Loucy (cell line): ENCODE measurements around the gene SCIN.

Experiments used
- H2AFZ ChIP-seq: fragments of 200-600 bp; sonication (generic); 2 replicates; pipeline ENCODE4 v1.6.0; 2016; ENCODE audit warnings: antibody characterized with exemption, mild to moderate bottlenecking, low read length, moderate library complexity
- H3F3A ChIP-seq: fragments of 200-600 bp; 2 replicates; pipeline ENCODE4 v1.6.0; 2016; ENCODE audit warnings: antibody characterized with exemption, low read depth, mild to moderate bottlenecking
- H3K27me3 ChIP-seq: fragments of 200-600 bp; sonication (generic); 2 replicates; pipeline ENCODE4 v1.6.1; 2014; ENCODE audit warnings: low read length, mild to moderate bottlenecking; ENCODE audit not compliant: insufficient read depth, poor library complexity, severe bottlenecking
- H3K36me3 ChIP-seq: fragments of 200-600 bp; sonication (generic); 2 replicates; pipeline ENCODE4 v1.6.1; 2016; ENCODE audit warnings: low read length; ENCODE audit not compliant: insufficient read depth
- H3K4me1 ChIP-seq: fragments of 200-600 bp; sonication (generic); 2 replicates; pipeline ENCODE4 v1.5.1; 2014; ENCODE audit warnings: low read length, mild to moderate bottlenecking; ENCODE audit not compliant: insufficient read depth, poor library complexity, severe bottlenecking
- H3K4me2 ChIP-seq: fragments of 200-600 bp; sonication (generic); 2 replicates; pipeline ENCODE4 v1.6.0; 2014; ENCODE audit warnings: antibody characterized with exemption, low read length, low read depth, mild to moderate bottlenecking; ENCODE audit not compliant: poor library complexity, severe bottlenecking
- H3K4me3 ChIP-seq: fragments of 200-600 bp; sonication (generic); 2 replicates; pipeline ENCODE4 v1.5.1; 2014; ENCODE audit warnings: low read length, mild to moderate bottlenecking, mixed read lengths; ENCODE audit not compliant: poor library complexity, severe bottlenecking
- H3K79me2 ChIP-seq: fragments of 200-600 bp; sonication (generic); 2 replicates; pipeline ENCODE4 v1.6.1; 2014; ENCODE audit warnings: low read length; ENCODE audit not compliant: insufficient read depth
- H3K9ac ChIP-seq: fragments of 200-600 bp; sonication (generic); 2 replicates; pipeline ENCODE4 v1.6.0; 2014; ENCODE audit warnings: mild to moderate bottlenecking, low read depth, low read length, moderate library complexity; ENCODE audit not compliant: poor library complexity, severe bottlenecking
- H3K9me2 ChIP-seq: fragments of 200-600 bp; sonication (generic); replicated peaks from 2 replicates; pipeline ENCODE4 v1.6.1; 2016; ENCODE audit warnings: low read depth, low read length, mixed read lengths
- H3K9me3 ChIP-seq: fragments of 200-600 bp; sonication (generic); 2 replicates; pipeline ENCODE4 v1.6.1; 2014; ENCODE audit warnings: mild to moderate bottlenecking, antibody characterized with exemption, low read length, low read depth; ENCODE audit not compliant: insufficient read depth
- H4K20me1 ChIP-seq: fragments of 200-600 bp; sonication (generic); 2 replicates; pipeline ENCODE4 v1.6.0; 2014; ENCODE audit warnings: antibody characterized with exemption, low read length, mild to moderate bottlenecking; ENCODE audit not compliant: insufficient read depth, poor library complexity, severe bottlenecking
- EZH2phosphoT487 ChIP-seq: fragments of 200-600 bp; IDR thresholded peaks from 2 replicates; pipeline ENCODE4 v1.6.1; 2018; ENCODE audit warnings: antibody characterized with exemption, mild to moderate bottlenecking, moderate library complexity, borderline replicate concordance
- TF ChIP-seq, protein P1 (sequence below): fragments of 200-600 bp; sonication (generic); conservative IDR thresholded peaks from 2 replicates; pipeline ENCODE4 v1.5.1; 2014; ENCODE audit warnings: mild to moderate bottlenecking, antibody characterized with exemption, low read length

The SCIN gene

DNA sequence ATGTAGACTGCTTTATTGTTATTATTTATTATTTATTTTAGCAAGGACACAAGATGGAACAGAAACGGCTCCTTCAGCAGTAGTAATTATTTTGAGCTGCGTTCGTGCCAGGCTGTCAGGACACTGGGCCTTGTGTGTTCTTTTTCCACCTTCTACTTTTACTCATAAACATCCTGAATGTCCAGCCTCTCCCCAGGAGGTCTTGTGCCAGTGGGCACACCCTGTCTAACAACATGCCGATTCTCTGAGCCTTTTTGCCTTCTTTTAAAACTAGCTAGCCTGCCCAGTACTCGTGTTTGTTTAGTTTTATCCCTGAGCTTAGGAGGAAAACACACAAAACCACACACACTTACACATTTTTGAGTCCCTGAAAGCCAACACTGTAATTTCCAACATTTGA, 1.2 kb downstream of the SCIN start:
- Histone ChIP-seq H3K36me3 (no peaks in the 10 kb centered on the region), H3K4me1 (no peaks in the 10 kb centered on the region), H3F3A (no peaks in the 10 kb centered on the region), H3K4me2 (no peak overlapping the region), H3K4me3 (no peak overlapping the region), H3K9me2 (no peaks in the 10 kb centered on the region), H4K20me1 (no peaks in the 10 kb centered on the region), H3K79me2 (no peaks in the 10 kb centered on the region), H3K27me3 (no peaks in the 10 kb centered on the region), H2AFZ (no peak overlapping the region), H3K9ac (no peak overlapping the region), H3K9me3 (no peaks in the 10 kb centered on the region)
- TF ChIP-seq, protein P1, sequence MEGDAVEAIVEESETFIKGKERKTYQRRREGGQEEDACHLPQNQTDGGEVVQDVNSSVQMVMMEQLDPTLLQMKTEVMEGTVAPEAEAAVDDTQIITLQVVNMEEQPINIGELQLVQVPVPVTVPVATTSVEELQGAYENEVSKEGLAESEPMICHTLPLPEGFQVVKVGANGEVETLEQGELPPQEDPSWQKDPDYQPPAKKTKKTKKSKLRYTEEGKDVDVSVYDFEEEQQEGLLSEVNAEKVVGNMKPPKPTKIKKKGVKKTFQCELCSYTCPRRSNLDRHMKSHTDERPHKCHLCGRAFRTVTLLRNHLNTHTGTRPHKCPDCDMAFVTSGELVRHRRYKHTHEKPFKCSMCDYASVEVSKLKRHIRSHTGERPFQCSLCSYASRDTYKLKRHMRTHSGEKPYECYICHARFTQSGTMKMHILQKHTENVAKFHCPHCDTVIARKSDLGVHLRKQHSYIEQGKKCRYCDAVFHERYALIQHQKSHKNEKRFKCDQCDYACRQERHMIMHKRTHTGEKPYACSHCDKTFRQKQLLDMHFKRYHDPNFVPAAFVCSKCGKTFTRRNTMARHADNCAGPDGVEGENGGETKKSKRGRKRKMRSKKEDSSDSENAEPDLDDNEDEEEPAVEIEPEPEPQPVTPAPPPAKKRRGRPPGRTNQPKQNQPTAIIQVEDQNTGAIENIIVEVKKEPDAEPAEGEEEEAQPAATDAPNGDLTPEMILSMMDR, result no peak
- no peak for TF ChIP-seq EZH2phosphoT487

DNA sequence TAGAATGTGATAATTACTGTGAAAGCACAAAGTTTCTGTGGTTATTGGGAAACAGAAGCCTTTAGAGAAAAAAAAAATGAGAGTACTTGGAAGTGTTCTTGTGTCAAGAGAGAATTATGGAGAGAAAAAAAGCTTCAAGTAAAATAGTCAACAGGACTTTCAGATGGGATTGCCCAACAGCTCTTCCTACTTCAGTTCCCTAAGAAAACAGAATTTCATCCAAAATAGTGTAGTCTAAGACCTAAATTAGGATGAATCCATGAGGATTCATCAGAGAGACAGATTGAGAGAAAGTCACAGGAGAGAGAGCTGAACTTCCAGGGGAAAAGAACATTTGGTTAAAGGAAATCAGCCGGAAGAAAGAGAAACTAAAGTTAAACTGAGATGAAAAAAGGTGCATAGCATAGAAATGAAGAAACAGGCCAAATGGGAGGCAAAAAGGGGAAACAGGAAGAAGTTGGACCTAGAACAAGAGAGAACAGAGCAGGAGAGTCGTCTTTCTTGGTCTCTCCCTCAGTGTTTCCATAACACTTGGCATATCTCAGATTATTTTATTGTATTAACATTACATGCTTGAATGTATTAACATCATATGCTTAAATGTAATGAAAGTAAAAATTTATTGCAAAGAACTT, 2.5 kb downstream of the SCIN start:
- H3K4me1 ChIP-seq, result no peaks in the 10 kb centered on the region
- H3K36me3 ChIP-seq, result no peaks in the 10 kb centered on the region
- no peak overlapping the region for H2AFZ ChIP-seq
- H3K4me2 ChIP-seq, result no peak overlapping the region
- no peak overlapping the region for H3K4me3 ChIP-seq
- H3F3A ChIP-seq, result no peaks in the 10 kb centered on the region
- H3K9ac ChIP-seq, result no peak overlapping the region
- H3K27me3 ChIP-seq, result no peaks in the 10 kb centered on the region
- no peaks in the 10 kb centered on the region for H3K9me2 ChIP-seq
- no peaks in the 10 kb centered on the region for H4K20me1 ChIP-seq
- TF ChIP-seq EZH2phosphoT487, result no peak
- TF ChIP-seq, protein P1, result no peak
- H3K79me2 ChIP-seq, result no peaks in the 10 kb centered on the region
- no peaks in the 10 kb centered on the region for H3K9me3 ChIP-seq

DNA sequence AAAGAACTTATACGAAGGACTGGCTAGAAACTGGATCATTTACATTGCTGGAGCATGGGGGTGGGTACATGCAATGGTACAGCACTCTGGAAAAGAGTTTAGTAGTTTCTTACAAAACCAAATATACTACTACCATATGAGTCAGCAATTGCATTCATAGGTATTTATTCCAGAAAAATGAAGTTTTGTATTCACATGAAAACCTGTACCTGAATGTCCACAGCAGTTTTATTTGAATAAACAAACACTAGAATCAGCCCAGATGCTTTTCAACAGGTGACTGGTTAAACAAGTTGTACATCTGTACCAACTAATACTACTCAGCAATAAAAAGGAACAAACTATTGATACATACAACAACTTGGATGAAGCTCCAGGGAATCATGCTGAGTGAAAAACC, 3.4 kb downstream of the SCIN start:
- Histone ChIP-seq H3K27me3 (no peaks in the 10 kb centered on the region), H3K4me3 (no peak overlapping the region), H3K4me2 (no peak overlapping the region), H3K9ac (no peak overlapping the region), H2AFZ (no peak overlapping the region), H3K4me1 (no peaks in the 10 kb centered on the region), H3F3A (no peaks in the 10 kb centered on the region), H3K9me3 (no peaks in the 10 kb centered on the region), H3K36me3 (no peaks in the 10 kb centered on the region), H3K79me2 (no peaks in the 10 kb centered on the region), H3K9me2 (no peaks in the 10 kb centered on the region), H4K20me1 (no peaks in the 10 kb centered on the region)
- no peak for TF ChIP-seq EZH2phosphoT487
- TF ChIP-seq, protein P1, result no peak
